Fibroblast of skin of back (primary cell): ENCODE results near the gene EIF6.
A peak's percentile ranks its signal among the peaks of the same experiment; 100 is the strongest.

Experiments used
- DNase-seq: peaks from one replicate; pipeline ENCODE4 v3.0.0-alpha.2; 2013

Gene EIF6

DNA sequence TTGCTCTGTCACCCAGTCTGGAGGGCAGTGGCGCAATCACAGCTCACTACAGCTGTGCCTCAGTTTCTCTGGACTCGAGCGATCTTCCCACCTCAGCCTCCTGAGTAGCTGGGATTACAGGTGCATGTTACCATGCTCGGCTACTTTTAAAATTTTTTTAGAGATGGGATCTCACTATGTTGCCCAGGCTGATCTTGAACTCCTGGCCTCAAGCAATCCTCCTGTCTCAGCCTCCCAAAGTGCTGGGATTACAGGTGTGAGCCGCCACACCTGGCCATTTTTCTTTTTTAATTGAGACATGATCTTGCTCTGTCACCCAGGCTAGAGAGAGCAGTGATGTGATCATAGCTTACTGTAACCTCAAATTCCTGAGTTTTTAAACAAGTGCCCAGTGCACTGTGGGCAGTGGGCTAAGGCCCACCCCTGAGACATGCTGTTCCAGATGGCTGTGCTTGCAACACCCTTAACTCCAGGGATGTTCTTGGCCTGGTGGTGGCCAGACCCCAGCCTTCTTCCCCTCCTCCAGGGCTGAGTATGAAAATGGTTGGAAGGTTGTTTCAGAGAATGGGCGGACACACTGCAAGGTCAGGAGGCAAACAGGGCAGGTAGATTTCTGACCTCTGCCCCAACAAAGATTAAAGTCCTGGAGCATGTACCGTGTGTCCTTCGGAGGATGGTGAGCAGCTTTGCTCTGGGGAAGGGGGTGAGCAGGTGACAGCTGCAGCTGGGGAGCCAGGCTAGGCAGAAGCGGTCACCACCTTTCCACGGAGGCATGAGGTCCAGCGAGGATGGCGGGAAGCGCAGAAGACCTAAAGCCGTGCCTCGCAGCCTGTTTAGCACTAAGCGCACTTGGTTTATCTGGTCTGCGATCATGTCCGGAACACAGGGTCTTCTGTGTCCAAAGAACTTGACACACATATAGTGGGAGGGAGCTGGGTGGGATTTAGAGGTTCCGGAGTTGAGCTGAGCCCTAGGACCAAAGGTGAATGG is 9.0 kb upstream of the EIF6 start:
- DNase-seq: no peak

DNA sequence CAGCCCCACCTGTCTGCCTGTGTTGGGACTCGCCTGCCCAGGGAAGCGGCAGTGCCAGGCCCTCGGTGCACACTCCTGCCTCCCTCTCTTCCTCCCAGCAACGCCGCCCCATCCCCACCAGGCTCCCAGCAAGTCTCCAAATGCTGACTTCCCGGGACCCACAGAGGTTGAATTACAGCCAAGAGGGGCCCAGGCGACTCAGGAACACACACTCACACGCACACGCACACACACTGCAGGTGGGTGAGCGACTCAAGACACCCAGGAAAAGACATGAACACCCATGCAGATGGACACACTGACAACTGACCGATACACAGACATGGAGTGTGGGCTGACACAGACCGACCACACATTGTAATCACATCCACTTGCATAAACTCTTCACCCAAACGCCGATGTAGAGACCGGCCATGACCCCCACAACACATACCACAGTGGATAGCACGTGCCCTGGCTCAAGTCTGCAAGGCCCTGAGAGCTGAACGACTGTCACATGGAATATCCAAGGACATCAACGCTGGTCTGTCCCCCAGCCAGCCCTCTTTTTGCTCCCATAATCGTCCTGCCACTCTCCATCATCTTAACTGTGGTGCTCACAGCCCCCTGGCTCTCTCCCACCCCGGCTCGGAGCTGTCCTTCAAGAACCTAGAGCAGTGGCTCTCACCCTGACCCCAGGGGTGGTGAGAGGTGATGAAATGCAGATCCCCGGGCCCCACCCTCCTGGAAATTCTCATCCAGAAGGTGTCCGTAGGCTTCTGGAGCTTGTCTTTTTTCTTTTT is 8.1 kb upstream of the EIF6 start:
- no peak for DNase-seq

- DNase-seq: no peak
Measured at GRCh38 chr20:35291654-35292503, 7.3 kb upstream of the EIF6 start, which contains the start of gene FAM83C. TSS of gene FAM83C (minus strand) at chr20:35292425. CDS start at chr20:35292304, 121 bp downstream.

- DNase-seq: no peak
Measured at GRCh38 chr20:35290887-35291417, 6.4 kb upstream of the EIF6 start.

DNA sequence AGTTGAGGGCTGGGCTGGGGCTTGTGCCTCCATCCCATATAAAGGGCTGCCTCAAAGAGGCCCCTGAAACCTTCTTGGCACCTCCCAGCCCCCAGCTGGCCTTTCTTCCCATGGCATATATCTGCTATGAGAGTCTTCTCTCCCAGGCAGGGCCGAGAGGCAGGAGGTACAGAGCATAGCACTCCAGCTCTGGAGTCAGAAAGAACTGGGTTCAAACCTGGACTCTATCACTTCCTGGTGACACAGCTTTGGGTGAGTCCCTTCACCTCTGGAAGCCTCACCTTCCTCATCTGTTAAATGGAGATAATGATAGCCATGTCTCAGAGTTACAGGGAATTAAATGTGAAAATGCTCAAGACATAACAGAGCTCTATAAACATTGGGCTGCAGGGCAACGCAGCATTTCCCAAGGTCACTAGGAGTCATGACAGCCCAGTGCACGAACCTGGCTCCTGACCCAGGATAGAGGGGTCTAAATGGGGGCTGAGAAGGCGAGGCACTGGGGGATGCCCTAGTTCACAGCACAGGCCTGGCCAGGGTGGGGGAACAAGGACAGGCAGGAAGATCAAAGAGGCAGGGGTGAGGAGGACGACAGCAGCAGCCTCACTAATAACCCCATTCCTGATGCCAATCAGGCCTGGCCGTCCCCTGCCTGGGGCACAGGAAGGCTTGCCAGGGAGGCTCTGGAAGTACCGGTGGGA is 5.8 kb upstream of the EIF6 start:
- no peak for DNase-seq

- DNase-seq: no peak
Measured at GRCh38 chr20:35288325-35289060, 3.9 kb upstream of the EIF6 start.

GRCh38 chr20:35287509-35288324 is 3.1 kb upstream of the EIF6 start:
- no peak for DNase-seq

DNA sequence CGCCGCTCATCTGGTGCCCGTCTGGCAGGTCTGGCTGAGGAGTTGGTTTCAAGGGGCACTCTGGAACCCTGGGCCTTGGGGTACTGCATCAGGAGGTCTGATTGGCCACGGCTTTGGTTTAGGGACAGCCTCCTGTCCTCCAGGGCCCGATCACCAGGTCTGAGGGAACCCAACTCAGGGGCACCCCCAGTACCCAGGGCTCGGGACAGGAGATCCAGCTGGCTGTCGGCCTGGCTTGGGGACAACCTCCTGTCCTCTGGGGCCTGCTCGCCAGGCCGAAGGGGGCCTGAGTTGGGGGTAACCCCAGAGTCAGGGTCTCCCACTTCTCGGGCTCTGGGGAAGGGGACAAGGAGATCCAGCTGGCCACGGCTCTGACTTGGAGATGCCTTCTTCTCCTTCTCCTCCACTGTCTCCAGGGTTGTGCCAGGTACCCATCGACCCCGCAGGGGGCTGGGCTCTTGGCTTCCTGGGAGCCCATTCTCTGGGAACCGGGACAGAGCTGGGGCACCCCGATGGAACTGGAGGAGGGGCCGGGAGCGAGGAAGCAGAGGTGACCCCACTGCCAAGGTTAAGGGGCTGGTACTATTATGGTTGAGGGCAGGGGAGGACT is 2.4 kb upstream of the EIF6 start:
- no peak for DNase-seq

DNA sequence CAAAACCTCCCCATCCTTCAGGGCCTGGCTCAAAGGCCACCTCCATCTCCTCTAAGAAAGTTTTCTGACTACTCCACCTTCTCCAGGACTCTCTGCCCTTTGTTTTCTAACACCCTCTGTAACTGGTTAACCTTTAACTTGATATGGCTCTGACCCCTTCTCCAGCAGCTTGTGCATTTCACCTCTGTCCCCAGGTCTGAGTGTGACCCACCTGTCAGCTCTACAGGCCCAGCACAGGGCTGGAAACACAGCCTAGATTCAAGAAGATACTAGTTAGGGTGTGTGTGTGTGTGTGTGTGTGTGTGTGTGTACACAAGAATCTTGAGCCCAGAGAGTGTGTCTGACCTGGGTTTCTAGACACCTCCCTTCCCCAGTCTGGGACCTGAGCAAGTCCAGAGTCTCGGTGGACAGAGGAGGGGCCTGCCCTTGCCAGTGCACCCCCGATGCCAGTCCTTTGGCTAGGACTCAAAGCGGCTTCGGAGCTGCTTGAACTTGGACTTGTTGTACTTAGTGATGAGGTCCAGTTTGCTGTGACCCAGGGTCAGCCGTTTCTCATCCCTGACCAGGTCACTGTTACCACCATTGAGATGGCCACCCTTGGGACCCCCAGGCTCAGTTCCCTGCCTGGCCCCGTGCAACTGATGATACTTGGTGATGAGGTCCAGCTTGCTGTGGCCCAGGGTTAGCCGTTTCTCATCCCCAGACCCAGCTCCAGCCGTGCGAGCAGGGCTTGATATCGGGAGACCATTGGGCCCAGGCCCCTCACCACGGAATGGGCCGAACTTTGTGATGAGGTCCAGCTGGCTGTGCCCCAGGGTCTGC is 1.7 kb upstream of the EIF6 start:
- DNase-seq: no peak

DNA sequence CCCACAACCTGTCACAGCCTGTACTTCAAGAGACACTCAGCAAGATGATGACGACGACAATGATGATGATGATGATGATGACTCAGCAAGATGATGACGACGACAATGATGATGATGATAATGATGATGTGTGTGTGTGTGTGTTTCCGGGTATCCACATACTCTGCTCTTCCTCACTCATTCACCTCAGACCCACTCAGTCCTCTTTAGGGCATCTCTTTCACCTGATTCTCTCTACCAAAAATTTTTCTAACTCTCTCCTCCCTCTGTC is 1.2 kb upstream of the EIF6 start:
- no peak for DNase-seq

- DNase-seq: no peak
Measured at GRCh38 chr20:35284992-35285805, 627 bp upstream of the EIF6 start.

- DNase-seq: peak; percentile 6
Measured at GRCh38 chr20:35283441-35284266, 918 bp downstream of the EIF6 start.

DNA sequence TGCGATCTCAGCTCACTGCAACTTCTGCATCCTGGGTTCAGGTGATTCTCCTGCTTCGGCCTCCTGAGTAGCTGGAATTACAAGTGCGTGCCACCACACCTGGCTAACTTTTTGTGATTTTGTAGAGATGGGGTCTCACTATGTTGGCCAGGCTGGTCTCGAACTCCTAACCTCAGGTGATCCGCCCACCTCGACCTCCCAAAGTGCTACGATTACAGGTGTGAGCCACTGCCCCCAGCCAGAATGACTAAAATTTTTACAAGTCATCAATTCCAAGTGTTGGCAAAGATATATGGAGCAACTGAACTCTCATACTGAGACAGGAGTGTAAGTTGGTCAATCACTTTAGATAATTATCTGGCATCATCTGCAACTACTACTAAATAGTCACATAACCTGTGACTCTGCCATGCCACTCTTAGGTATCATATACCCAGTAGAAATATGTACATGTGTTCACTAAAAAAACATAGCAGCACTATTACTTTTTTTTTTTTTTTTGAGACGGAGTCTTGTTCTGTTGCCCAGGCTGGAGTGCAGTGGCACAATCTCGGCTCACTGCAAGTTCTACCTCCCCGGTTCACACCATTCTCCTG is 3.0 kb downstream of the EIF6 start:
- no peak for DNase-seq

DNA sequence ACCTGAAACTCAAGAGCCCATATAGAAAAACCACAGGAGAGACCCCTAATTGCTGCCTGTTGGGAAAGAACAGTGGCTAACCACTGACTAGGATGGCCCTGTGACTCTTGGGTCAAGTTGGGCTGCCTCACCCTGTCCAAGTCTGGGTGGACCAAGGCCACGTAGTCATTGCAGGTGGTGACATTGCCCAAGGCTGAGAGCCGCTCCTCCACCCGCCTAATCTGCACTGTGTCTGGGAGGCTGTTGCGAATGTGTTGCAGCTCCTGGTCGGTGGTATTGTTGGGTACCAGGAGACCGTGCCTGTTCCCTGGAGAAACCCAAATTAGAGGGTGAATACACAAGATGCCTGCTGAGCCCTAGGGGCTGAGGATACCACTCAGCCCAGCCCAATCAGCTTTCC is 4.0 kb downstream of the EIF6 start:
- DNase-seq: no peak

DNA sequence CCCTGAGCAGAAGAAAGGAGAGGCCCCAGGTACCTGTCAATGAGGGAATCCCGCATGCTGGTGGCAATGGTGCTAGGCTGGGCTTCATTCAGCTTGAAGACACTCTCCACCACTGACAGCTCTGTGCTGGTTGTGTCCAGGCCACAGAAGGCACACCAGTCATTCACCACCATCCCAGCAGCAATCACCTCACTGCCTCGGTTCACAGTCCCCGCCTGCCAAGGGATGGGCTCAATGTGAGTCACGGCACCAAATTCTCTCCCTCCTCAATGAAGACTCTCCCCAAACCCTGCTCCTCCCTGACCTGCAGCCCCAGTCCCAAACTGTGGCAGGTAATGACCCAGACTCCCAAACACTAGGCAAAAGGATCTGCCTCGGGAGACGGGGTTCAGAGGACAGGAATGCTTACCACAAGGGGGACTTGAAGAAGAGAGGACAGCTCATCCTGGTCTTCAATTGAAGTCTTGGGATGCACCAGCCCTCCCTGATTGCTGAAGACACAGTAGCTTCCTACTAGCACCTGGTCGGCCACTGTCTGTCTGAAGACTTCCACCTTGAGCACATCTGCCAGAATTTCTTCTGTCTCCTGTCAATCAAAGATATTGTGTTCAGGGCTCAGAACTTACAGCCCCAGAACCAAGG is 4.9 kb downstream of the EIF6 start:
- DNase-seq: no peak

DNA sequence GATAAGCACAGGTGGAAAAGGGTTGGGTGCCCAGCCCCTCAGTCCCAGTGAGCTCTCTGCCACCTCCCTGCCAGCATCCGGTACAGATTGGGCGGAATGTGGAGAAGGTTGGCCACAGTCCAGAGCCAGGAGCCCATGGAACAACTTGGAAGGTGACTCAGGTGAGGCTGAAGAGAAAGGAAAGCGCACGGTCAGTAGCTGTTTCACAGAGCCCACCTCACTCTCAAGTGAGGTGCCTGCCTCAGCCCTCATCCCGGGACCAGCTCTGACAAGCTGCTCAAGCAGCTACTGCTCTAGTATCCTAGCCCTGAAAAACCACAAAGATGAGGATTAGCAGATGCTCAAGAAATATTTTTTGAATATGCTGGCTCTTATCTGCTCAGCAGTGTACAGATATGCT is 5.5 kb downstream of the EIF6 start:
- DNase-seq: no peak
